ENCODE measurements around the gene SSTR5.

DNA sequence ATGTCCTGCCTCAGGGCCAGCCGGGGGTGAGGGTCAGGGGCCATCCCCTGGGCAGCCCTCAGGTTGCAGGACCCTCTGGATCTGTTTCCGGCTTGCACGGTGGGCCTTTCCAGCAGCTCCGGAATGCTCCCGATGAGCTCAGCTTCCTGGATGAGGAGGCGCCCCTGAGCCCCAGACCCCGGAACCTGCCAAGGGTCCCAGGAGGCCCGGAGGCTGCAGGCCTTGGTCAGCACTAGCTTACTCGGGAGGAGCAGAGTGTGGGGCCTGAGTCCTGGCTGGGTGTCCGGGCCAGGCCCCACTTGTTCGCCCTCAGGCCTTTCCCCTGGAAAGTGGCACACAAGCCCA lies 31.1 kb downstream of the SSTR5 start:
- TF ChIP-seq POLR2A (IDR thresholded peaks at IDR 0.05; ENCODE audit: low read length) (no peak), GATA1 (IDR thresholded peaks at IDR 0.05; ENCODE audit: low read depth, low read length) (no peak)

Data from erythroblast (primary cell).